Gastrocnemius medialis (tissue), 4 donors: Measurements from ENCODE around the gene FARSB.

Experiments used
- POLR2A ChIP-seq, 2 donors: fragments of 450-650 bp; IDR thresholded peaks; one replicate each; pipeline ENCODE4 v1.6.1; 2017; ENCODE audit warnings: antibody characterized with exemption in 2 of 2, mild to moderate bottlenecking in 2 of 2, moderate library complexity in 2 of 2
- TF ChIP-seq, protein P1 (sequence below), 5 experiments: fragments of 450-650 bp in 3 of 5; fragments of 200-600 bp in 2 of 5; sonication (generic) in 2 of 5; IDR thresholded peaks in 4 of 5; conservative IDR thresholded peaks in 1 of 5; 1 replicate in 4 of 5; 2 replicates in 1 of 5; pipeline ENCODE4 v1.5.1; 2016 to 2019; ENCODE audit warnings: antibody characterized with exemption in 5 of 5, mild to moderate bottlenecking in 3 of 5, moderate library complexity in 3 of 5

DNA sequence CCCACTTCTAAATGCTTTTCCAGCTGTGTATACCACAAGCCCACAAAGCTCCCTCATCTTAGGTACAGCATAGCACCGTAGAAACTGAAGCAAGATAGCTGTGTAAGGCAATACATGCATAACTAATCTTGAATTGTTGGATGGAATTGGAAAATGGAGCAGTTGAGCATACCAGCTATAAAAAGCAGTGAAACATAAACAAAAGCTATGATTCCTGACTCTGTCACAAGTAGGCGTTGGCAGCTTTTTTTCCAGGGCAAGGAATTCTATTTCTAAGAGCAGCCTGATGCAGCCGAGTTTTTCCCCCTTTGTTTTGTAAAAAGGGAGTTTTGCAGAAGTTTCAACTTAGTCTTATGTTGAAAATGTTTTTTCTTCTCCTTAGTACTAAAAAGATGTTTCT is 48.0 kb upstream of the FARSB start:
- TF ChIP-seq, protein P1, sequence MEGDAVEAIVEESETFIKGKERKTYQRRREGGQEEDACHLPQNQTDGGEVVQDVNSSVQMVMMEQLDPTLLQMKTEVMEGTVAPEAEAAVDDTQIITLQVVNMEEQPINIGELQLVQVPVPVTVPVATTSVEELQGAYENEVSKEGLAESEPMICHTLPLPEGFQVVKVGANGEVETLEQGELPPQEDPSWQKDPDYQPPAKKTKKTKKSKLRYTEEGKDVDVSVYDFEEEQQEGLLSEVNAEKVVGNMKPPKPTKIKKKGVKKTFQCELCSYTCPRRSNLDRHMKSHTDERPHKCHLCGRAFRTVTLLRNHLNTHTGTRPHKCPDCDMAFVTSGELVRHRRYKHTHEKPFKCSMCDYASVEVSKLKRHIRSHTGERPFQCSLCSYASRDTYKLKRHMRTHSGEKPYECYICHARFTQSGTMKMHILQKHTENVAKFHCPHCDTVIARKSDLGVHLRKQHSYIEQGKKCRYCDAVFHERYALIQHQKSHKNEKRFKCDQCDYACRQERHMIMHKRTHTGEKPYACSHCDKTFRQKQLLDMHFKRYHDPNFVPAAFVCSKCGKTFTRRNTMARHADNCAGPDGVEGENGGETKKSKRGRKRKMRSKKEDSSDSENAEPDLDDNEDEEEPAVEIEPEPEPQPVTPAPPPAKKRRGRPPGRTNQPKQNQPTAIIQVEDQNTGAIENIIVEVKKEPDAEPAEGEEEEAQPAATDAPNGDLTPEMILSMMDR (IDR thresholded peaks at IDR 0.05 in 4 of 5, conservative IDR thresholded peaks at IDR 0.05 in 1 of 5), result no peak
- no peak for TF ChIP-seq POLR2A (IDR thresholded peaks at IDR 0.05)
